GM21367 (cell line): ENCODE results near the gene BRIP1.
"Not testable (repeated sequence)": the region's sequence is repeated elsewhere in the genome, so short reads cannot be mapped to it uniquely, and the experiment has no call there.

Source experiments
- ATAC-seq: cut with Tn5 transposase; IDR thresholded peaks from one replicate; pipeline ENCODE4 v1.9.1; 2021; ENCODE audit not compliant: unreplicated experiment

Gene BRIP1

GRCh38 chr17:61733021-61733420 is 130.3 kb downstream of the BRIP1 start:
- no peak for ATAC-seq

GRCh38 chr17:61732169-61732568 is 131.2 kb downstream of the BRIP1 start:
- ATAC-seq, result no peak

GRCh38 chr17:61731330-61731729 is 132.0 kb downstream of the BRIP1 start:
- ATAC-seq, result no peak

- ATAC-seq, result no peak
Measured at GRCh38 chr17:61729690-61730268, 133.5 kb downstream of the BRIP1 start.

GRCh38 chr17:61728297-61728836 is 135.0 kb downstream of the BRIP1 start:
- no peak for ATAC-seq

GRCh38 chr17:61727798-61728197 is 135.5 kb downstream of the BRIP1 start:
- not testable (repeated sequence) for ATAC-seq

- no peak for ATAC-seq
Measured at GRCh38 chr17:61726977-61727376, 136.4 kb downstream of the BRIP1 start.

GRCh38 chr17:61724777-61725176 is 138.6 kb downstream of the BRIP1 start:
- no peak for ATAC-seq

GRCh38 chr17:61723914-61724313 is 139.4 kb downstream of the BRIP1 start:
- ATAC-seq, result no peak

- ATAC-seq, result no peak
Measured at GRCh38 chr17:61723183-61723582, 140.1 kb downstream of the BRIP1 start.

GRCh38 chr17:61722398-61722797 is 140.9 kb downstream of the BRIP1 start:
- ATAC-seq, result no peak

GRCh38 chr17:61720016-61720795 is 143.1 kb downstream of the BRIP1 start:
- ATAC-seq, result no peak

GRCh38 chr17:61719220-61719619 is 144.1 kb downstream of the BRIP1 start:
- not testable (repeated sequence) for ATAC-seq

GRCh38 chr17:61718022-61718421 is 145.3 kb downstream of the BRIP1 start:
- ATAC-seq, result no peak

GRCh38 chr17:61717352-61717751 is 146.0 kb downstream of the BRIP1 start:
- ATAC-seq, result no peak

- no peak for ATAC-seq
Measured at GRCh38 chr17:61716225-61716829, 147.0 kb downstream of the BRIP1 start.

GRCh38 chr17:61715348-61715747 is 148.0 kb downstream of the BRIP1 start:
- ATAC-seq, result no peak

- no peak for ATAC-seq
Measured at GRCh38 chr17:61714300-61714699, 149.0 kb downstream of the BRIP1 start.

GRCh38 chr17:61713035-61713434 is 150.3 kb downstream of the BRIP1 start:
- ATAC-seq, result no peak

GRCh38 chr17:61710546-61710945 is 152.8 kb downstream of the BRIP1 start:
- no peak for ATAC-seq

GRCh38 chr17:61709567-61709966 is 153.8 kb downstream of the BRIP1 start:
- no peak for ATAC-seq

GRCh38 chr17:61704935-61705449 is 158.3 kb downstream of the BRIP1 start:
- no peak for ATAC-seq
